ENCODE results near the gene PDE8B.

The PDE8B gene

GRCh38 chr5:77167695-77168121, 42.8 kb upstream of the PDE8B start:
- Histone ChIP-seq H3K79me2 (ENCODE audit: insufficient read depth, low read length) (no peaks in the 10 kb centered on the region), H3K9me2 (ENCODE audit: low read depth, low read length) (no peaks in the 10 kb centered on the region), H3K4me2 (ENCODE audit: low read length) (no peak overlapping the region), H2AFZ (ENCODE audit: low read length) (no peak overlapping the region), H3F3A (ENCODE audit: insufficient read depth, low read length) (no peaks in the 10 kb centered on the region), H3K4me3 (ENCODE audit: low read depth, low read length, poor library complexity, severe bottlenecking) (no peak overlapping the region), H3K27me3 (ENCODE audit: insufficient read depth, low read length) (peaks cover 4% of the 10 kb centered on the region; the same call in 1 of the 2 replicates), H3K36me3 (ENCODE audit: insufficient read depth, low read length) (no peaks in the 10 kb centered on the region), H3K4me1 (ENCODE audit: insufficient read depth, low read length, severe bottlenecking) (no peaks in the 10 kb centered on the region), H3K9ac (ENCODE audit: low read length) (no peak overlapping the region), H3K27ac (ENCODE audit: low read depth, low read length, poor library complexity, severe bottlenecking) (no peak overlapping the region), H4K20me1 (ENCODE audit: insufficient read depth, low read length) (no peaks in the 10 kb centered on the region), H3K9me3 (ENCODE audit: low read length) (no peaks in the 10 kb centered on the region)
- TF ChIP-seq EZH2 (IDR thresholded peaks at IDR 0.05; ENCODE audit: borderline replicate concordance, low read length): no peak
- TF ChIP-seq CTCF (IDR thresholded peaks at IDR 0.05; ENCODE audit: low read length): no peak

- H3K9ac ChIP-seq (ENCODE audit: low read length): no peak overlapping the region
- TF ChIP-seq EZH2 (IDR thresholded peaks at IDR 0.05; ENCODE audit: borderline replicate concordance, low read length) (no peak), CTCF (IDR thresholded peaks at IDR 0.05; ENCODE audit: low read length) (no peak)
- no peaks in the 10 kb centered on the region for H3F3A ChIP-seq (ENCODE audit: insufficient read depth, low read length)
- no peaks in the 10 kb centered on the region for H4K20me1 ChIP-seq (ENCODE audit: insufficient read depth, low read length)
- no peak overlapping the region for H3K4me2 ChIP-seq (ENCODE audit: low read length)
- H3K79me2 ChIP-seq (ENCODE audit: insufficient read depth, low read length): no peaks in the 10 kb centered on the region
- no peaks in the 10 kb centered on the region for H3K4me1 ChIP-seq (ENCODE audit: insufficient read depth, low read length, severe bottlenecking)
- H3K27me3 ChIP-seq (ENCODE audit: insufficient read depth, low read length): peaks cover 4% of the 10 kb centered on the region; the same call in 1 of the 2 replicates
- no peaks in the 10 kb centered on the region for H3K9me2 ChIP-seq (ENCODE audit: low read depth, low read length)
- H3K4me3 ChIP-seq (ENCODE audit: low read depth, low read length, poor library complexity, severe bottlenecking): no peak overlapping the region
- no peaks in the 10 kb centered on the region for H3K9me3 ChIP-seq (ENCODE audit: low read length)
- no peak overlapping the region for H3K27ac ChIP-seq (ENCODE audit: low read depth, low read length, poor library complexity, severe bottlenecking)
- H2AFZ ChIP-seq (ENCODE audit: low read length): no peak overlapping the region
- H3K36me3 ChIP-seq (ENCODE audit: insufficient read depth, low read length): no peaks in the 10 kb centered on the region
Measured at GRCh38 chr5:77168161-77168878, 42.2 kb upstream of the PDE8B start.

- H3K9me3 ChIP-seq (ENCODE audit: low read length): no peaks in the 10 kb centered on the region
- H3K27ac ChIP-seq (ENCODE audit: low read depth, low read length, poor library complexity, severe bottlenecking): no peak overlapping the region
- no peaks in the 10 kb centered on the region for H3K79me2 ChIP-seq (ENCODE audit: insufficient read depth, low read length)
- TF ChIP-seq CTCF (IDR thresholded peaks at IDR 0.05; ENCODE audit: low read length) (no peak), EZH2 (IDR thresholded peaks at IDR 0.05; ENCODE audit: borderline replicate concordance, low read length) (no peak)
- no peaks in the 10 kb centered on the region for H3K9me2 ChIP-seq (ENCODE audit: low read depth, low read length)
- peaks cover 4% of the 10 kb centered on the region; the same call in 1 of the 2 replicates for H3K27me3 ChIP-seq (ENCODE audit: insufficient read depth, low read length)
- no peaks in the 10 kb centered on the region for H3F3A ChIP-seq (ENCODE audit: insufficient read depth, low read length)
- H3K36me3 ChIP-seq (ENCODE audit: insufficient read depth, low read length): no peaks in the 10 kb centered on the region
- H2AFZ ChIP-seq (ENCODE audit: low read length): no peak overlapping the region
- no peaks in the 10 kb centered on the region for H4K20me1 ChIP-seq (ENCODE audit: insufficient read depth, low read length)
- H3K4me3 ChIP-seq (ENCODE audit: low read depth, low read length, poor library complexity, severe bottlenecking): no peak overlapping the region
- H3K4me1 ChIP-seq (ENCODE audit: insufficient read depth, low read length, severe bottlenecking): no peaks in the 10 kb centered on the region
- H3K9ac ChIP-seq (ENCODE audit: low read length): no peak overlapping the region
- H3K4me2 ChIP-seq (ENCODE audit: low read length): no peak overlapping the region
Measured at GRCh38 chr5:77168879-77169244, 41.6 kb upstream of the PDE8B start.
